Placental pericyte (primary cell): ENCODE data around the gene RALB. TPM values are rescaled to one million over a fixed set of nuclear protein-coding genes. Genes with fewer than 3 reads are reported as not detected.

Source experiments
- small RNA-seq: library from RNA; depleted of rRNA; stranded (forward); fragments of <200 nt; gene quantifications from one replicate; pipeline ENCODE3, GENCODE V24; 2012; ENCODE audit warnings: low replicate concordance
- total RNA-seq: library from RNA; depleted of rRNA; stranded (reverse); fragments of >200 nt; gene quantifications from 2 replicates; pipeline ENCODE4 v1.2.3, GENCODE V29; 2012

RALB gene, protein sequence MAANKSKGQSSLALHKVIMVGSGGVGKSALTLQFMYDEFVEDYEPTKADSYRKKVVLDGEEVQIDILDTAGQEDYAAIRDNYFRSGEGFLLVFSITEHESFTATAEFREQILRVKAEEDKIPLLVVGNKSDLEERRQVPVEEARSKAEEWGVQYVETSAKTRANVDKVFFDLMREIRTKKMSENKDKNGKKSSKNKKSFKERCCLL
- total RNA-seq: 44.4 and 67.4 TPM in 2 replicates

DNA sequence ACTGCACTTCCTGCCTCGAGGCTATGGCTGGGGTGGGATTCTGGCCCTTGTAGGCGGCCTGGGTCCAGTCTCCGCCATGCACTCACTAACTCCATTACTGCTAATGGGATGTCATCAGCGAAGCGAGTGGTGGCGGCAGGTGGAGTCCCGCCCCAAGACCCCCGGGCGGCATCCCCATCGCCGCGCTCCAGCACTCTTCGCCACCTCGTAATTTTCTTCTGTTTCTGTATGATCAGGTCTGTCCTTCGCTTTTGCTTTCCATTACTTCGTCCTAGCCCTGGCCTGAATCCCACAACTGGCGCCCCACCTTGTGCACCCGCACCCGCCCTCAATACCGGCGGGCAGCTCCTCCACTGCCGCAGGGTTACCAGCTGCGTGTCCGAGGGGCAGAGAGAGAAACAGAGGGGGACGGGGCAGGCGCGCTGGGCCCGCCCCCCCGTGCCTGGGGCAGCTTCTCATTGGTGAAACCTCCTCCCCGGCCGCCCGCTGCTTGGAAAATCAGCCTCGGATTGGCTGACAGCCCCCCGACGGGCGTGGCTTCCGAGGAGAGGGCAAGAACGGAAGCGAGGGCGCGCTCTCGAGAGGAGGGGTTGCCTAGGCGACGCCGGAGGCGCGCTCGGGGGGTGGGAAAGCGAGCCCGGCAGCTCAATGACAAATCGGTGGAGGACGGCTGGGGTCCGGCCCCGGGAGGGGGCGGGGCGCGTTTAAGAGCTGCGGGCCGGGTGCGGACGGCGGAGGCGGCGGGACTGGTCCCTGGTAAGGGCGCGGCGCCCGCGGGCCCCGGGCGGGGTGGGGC is at the start of gene RALB:
Gene RALB (plus strand): TSS at position 628 of the 796 bp plus-strand sequence. CDS start 25,813 bp downstream, outside the sequence.

DNA sequence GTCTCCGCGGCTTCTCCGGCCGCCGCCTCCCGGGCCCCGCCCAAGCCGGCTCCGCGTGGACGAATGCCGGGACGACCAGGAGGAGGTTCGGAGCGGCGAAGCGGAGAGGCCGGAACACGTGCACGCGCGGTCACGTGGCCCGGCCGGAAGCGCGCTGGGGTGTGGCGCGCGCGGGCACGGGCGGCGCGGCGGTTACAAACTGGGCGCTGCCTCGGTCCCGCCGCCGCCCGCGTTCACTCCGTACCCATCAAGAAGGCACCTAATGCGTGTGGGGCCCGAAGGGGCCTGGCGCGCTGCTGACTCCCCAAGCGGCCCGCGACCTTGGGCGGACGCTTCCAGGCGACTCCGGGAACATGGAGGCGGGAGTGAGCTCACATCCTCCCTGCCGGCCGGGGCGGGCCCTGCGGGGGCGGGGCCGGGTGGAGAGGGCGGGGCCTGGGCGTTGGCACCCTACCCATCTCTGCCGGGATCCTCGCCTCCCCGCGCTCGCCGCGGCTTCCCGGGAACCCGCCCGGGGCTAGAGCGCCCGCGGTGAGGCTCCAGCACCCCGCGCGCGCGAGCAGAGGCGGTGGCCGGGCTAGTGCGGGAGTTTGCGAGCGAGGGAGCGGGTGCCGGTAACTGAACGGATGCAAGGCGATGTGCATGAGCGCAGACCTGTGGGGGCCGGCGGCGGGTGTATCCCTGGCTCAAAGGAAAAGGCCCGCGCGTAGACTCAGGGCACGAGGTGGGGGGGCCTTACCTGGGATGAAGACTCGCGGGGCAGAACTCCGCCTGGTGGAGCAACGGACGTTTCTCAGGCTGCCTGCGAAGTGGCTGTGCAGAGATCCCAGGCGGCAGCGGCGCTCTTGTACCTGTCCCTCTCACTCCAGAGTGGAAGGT is 29.4 kb upstream of the RALB start, which contains the start of gene TMEM185B:
Gene TMEM185B (minus strand): TSS at position 367 of the 879 bp plus-strand sequence. CDS start 424 bp downstream, outside the sequence.

Small RNA genes lying within 50 kb of the gene (small RNA-seq; reads per million reads assigned to genes)
- gene MTND4LP14: not detected

Other genes starting within 250 kb of the RALB start
- gene EPB41L5, start 239.8 kb upstream of the RALB start, total RNA-seq: 14.4 and 14.6 TPM in 2 replicates
- gene TMEM185B, start 29.5 kb upstream of the RALB start, total RNA-seq: 35.9 and 47.1 TPM in 2 replicates
- gene INHBB, start 93.3 kb downstream of the RALB start, total RNA-seq: not detected in 2 replicates